NB4 (cell line): ENCODE results near the gene SLC4A3.

Source experiments
- CTCF ChIP-seq: IDR thresholded peaks from one replicate; pipeline ENCODE4 v1.5.1; 2012; ENCODE audit warnings: low read depth, low read length
- POLR2A ChIP-seq: IDR thresholded peaks from 2 replicates; pipeline ENCODE4 v1.6.1; 2011; ENCODE audit warnings: mild to moderate bottlenecking; ENCODE audit not compliant: insufficient read length; ENCODE audit errors: extremely low read depth

- TF ChIP-seq CTCF: no peak
- no peak for TF ChIP-seq POLR2A
Measured at GRCh38 chr2:219613461-219614070, 13.9 kb upstream of the SLC4A3 start.
